ENCODE results near the gene IFI27. TPM values are rescaled to one million over a fixed set of nuclear protein-coding genes. Genes with fewer than 3 reads are reported as not detected.
A peak's percentile ranks its signal among the peaks of the same experiment; 100 is the strongest.

Gene IFI27
- total RNA-seq, 1 donor from 2014 or later = 5.2 TPM

- Mint-ChIP-seq H3K4me1 (ENCODE audit: low read depth) (no peaks in the 10 kb centered on the region), H3K4me3 (ENCODE audit: low read depth) (no peak overlapping the region), H3K9me3 (peaks cover 13% of the 10 kb centered on the region), H3K27me3 (ENCODE audit: low read depth) (peaks cover 14% of the 10 kb centered on the region), H3K27ac (no peak overlapping the region), H3K36me3 (ENCODE audit: low read depth) (no peaks in the 10 kb centered on the region)
- intact Hi-C loops (cut with micrococcal nuclease) = no loop called here
- DNase-seq (ENCODE audit: low spot score) = no peak
These were observed 10.9 kb downstream of the IFI27 start for GRCh38 chr14:94121485-94121884.

DNA sequence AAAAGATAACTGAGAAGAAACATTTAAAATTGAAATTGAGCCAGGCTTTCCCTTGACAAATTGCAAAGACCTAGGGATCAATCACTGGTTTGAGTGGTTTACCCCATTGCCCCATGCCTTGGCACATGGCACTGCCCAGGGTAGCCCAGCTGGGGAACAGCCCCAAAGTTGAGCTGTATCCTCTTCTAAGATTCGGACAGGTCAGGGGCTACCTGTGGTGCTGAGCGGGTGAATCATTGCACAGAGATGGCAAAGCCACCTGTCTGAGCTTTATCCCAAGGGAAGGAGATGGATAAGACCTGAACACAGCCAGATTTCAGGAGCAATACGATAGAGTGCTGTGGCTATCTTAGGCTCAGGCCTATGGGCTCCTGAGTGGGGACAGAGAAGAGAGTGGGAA lies 11.9 kb downstream of the IFI27 start:
- no peak for DNase-seq (ENCODE audit: low spot score)
- intact Hi-C loops (cut with micrococcal nuclease) = no loop called here
- H3K36me3 Mint-ChIP-seq (ENCODE audit: low read depth) = no peaks in the 10 kb centered on the region
- no peak overlapping the region for H3K4me3 Mint-ChIP-seq (ENCODE audit: low read depth)
- peaks cover 13% of the 10 kb centered on the region for H3K9me3 Mint-ChIP-seq
- H3K27me3 Mint-ChIP-seq (ENCODE audit: low read depth) = peaks cover 14% of the 10 kb centered on the region
- H3K27ac Mint-ChIP-seq = no peak overlapping the region
- no peaks in the 10 kb centered on the region for H3K4me1 Mint-ChIP-seq (ENCODE audit: low read depth)

DNA sequence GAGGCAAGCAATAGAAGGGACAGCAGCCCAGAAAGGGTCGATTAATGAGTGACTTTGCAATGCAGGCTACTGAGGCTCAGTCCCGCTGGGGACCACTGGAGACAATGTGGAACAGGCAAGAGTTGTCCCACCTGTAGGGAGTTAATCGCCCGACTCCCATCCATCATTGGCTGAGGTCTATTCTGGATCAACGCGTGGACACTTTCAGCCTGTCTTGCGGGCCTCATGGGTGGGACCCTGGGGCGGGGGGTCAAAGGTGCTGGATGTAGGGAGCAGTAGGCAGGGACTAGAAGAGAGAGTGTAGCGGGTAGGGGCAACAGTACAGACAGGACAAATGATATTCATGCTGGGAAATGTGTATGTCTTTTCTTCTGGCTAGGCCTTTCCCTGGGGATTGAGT lies 12.8 kb downstream of the IFI27 start:
- Mint-ChIP-seq H3K4me1 (ENCODE audit: low read depth) (no peaks in the 10 kb centered on the region), H3K27me3 (ENCODE audit: low read depth) (peaks cover 11% of the 10 kb centered on the region), H3K27ac (no peak overlapping the region)

GRCh38 chr14:94123868-94124267 lies 13.3 kb downstream of the IFI27 start:
- intact Hi-C loops (cut with micrococcal nuclease) = no loop called here
- no peak overlapping the region for H3K27ac Mint-ChIP-seq
- H3K9me3 Mint-ChIP-seq = peaks cover 13% of the 10 kb centered on the region
- H3K27me3 Mint-ChIP-seq (ENCODE audit: low read depth) = peaks cover 11% of the 10 kb centered on the region
- no peaks in the 10 kb centered on the region for H3K36me3 Mint-ChIP-seq (ENCODE audit: low read depth)
- peaks cover 5% of the 10 kb centered on the region for H3K4me1 Mint-ChIP-seq (ENCODE audit: low read depth)
- H3K4me3 Mint-ChIP-seq (ENCODE audit: low read depth) = no peak overlapping the region
- DNase-seq (ENCODE audit: low spot score) = no peak

More for the DNA sequence above, 12.8 kb downstream of the IFI27 start:
- no peak overlapping the region for H3K4me3 Mint-ChIP-seq (ENCODE audit: low read depth)
- no peak for DNase-seq (ENCODE audit: low spot score)
- H3K9me3 Mint-ChIP-seq = peaks cover 13% of the 10 kb centered on the region
- no peaks in the 10 kb centered on the region for H3K36me3 Mint-ChIP-seq (ENCODE audit: low read depth)
- intact Hi-C loops (cut with micrococcal nuclease) = no loop called here

GRCh38 chr14:94124582-94125377 lies 14.2 kb downstream of the IFI27 start:
- H3K4me1 Mint-ChIP-seq (ENCODE audit: low read depth) = peaks cover 9% of the 10 kb centered on the region
- no peak overlapping the region for H3K27ac Mint-ChIP-seq
- no peak for DNase-seq (ENCODE audit: low spot score)
- H3K36me3 Mint-ChIP-seq (ENCODE audit: low read depth) = no peaks in the 10 kb centered on the region
- no peak overlapping the region for H3K4me3 Mint-ChIP-seq (ENCODE audit: low read depth)
- H3K27me3 Mint-ChIP-seq (ENCODE audit: low read depth) = peaks cover 11% of the 10 kb centered on the region
- intact Hi-C loops (cut with micrococcal nuclease) = no loop called here
- peaks cover 8% of the 10 kb centered on the region for H3K9me3 Mint-ChIP-seq

DNA sequence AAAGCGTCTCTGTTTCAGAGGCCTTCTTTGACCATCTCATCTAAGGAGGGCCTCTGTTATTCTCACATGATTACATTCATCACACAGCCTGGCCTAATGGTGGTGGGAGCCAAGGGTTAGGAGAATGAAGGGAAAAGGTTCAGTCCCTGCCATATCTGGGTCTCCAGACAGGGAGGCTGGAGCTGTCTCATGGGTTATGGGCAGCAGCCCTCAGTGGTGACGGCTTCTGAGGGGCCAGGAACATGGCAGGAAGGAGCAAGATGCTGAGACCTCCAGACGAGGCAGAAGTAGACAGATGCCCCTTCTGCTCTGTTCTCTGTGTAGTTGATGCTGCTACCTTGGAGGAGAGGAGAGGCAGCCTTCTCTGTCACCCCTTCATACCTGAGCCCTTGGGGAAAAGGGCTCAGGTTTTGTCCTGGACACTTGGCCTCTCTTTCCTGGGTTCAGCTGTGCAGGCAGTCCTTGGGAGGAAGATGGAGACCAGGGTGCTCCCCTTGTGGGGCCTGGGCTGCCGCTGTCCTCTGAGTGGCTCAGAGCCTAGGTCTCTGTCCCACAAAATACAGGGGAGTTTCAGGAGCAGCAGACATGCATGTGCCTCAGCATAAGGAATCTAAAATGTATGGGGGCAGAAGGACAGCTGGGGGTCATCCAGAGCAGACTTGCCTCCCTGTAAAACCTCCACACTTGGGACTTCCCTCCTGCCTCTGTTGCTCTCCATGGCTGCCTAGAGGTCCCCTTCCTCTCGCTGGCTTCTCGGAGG lies 15.3 kb downstream of the IFI27 start:
- Mint-ChIP-seq H3K36me3 (ENCODE audit: low read depth) (no peaks in the 10 kb centered on the region), H3K4me1 (ENCODE audit: low read depth) (peaks cover 16% of the 10 kb centered on the region), H3K27me3 (ENCODE audit: low read depth) (peaks cover 7% of the 10 kb centered on the region), H3K9me3 (peaks cover 3% of the 10 kb centered on the region), H3K27ac (no peak overlapping the region), H3K4me3 (ENCODE audit: low read depth) (no peak overlapping the region)
- intact Hi-C loops (cut with micrococcal nuclease) = no loop called here
- no peak for DNase-seq (ENCODE audit: low spot score)

GRCh38 chr14:94126419-94126677 lies 15.8 kb downstream of the IFI27 start:
- H3K9me3 Mint-ChIP-seq = no peaks in the 10 kb centered on the region
- no peaks in the 10 kb centered on the region for H3K36me3 Mint-ChIP-seq (ENCODE audit: low read depth)
- H3K27me3 Mint-ChIP-seq (ENCODE audit: low read depth) = peaks cover 8% of the 10 kb centered on the region
- H3K27ac Mint-ChIP-seq = no peak overlapping the region
- peaks cover 16% of the 10 kb centered on the region for H3K4me1 Mint-ChIP-seq (ENCODE audit: low read depth)
- intact Hi-C loops (cut with micrococcal nuclease) = no loop called here
- no peak for DNase-seq (ENCODE audit: low spot score)
- H3K4me3 Mint-ChIP-seq (ENCODE audit: low read depth) = no peak overlapping the region

DNA sequence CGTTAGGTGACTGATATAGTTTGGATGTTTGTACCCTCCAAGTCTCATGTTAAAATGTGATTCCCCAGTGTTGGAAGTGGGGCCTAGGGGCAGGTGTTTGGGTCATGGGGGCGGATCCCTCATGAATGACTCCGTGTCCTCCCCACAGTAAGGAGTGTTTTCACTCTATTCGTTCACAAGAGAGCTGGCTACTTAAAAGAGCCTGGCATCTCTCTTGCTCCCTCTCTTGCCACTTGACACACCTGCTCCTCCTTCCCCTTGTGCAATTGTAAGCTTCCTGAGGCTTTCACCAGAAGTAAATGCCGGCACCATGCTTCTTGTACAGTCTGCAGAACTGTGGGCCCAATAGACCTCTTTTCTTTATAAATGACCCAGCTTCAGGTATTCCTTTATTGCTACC lies 16.3 kb downstream of the IFI27 start:
- Mint-ChIP-seq H3K9me3 (no peaks in the 10 kb centered on the region), H3K27ac (no peak overlapping the region), H3K27me3 (ENCODE audit: low read depth) (peaks cover 5% of the 10 kb centered on the region), H3K36me3 (ENCODE audit: low read depth) (no peaks in the 10 kb centered on the region), H3K4me1 (ENCODE audit: low read depth) (peaks cover 16% of the 10 kb centered on the region), H3K4me3 (ENCODE audit: low read depth) (no peak overlapping the region)
- DNase-seq (ENCODE audit: low spot score) = no peak
- intact Hi-C loops (cut with micrococcal nuclease) = no loop called here

DNA sequence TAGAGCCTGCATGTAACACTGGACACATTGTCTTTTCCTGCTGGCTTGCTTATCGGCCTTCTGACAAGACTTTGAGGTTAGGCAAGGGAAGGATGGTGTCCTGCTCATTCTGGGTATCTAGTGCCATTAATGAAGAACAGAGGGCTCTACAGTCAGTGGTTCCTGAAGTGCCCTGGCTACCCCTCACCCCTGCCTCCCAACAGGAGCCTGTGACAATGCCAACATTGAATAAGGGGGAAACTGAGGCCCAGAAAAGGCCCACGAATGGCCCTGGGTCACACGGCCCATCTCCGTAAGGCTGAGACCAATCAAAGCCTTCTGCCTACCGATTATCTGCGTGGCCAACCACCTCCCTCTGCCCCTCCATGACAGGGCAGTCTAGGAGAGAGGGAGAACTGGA lies 16.8 kb downstream of the IFI27 start:
- Mint-ChIP-seq H3K4me3 (ENCODE audit: low read depth) (peak overlapping the region; percentile 81), H3K4me1 (ENCODE audit: low read depth) (peaks cover 19% of the 10 kb centered on the region), H3K27me3 (ENCODE audit: low read depth) (peaks cover 9% of the 10 kb centered on the region), H3K9me3 (no peaks in the 10 kb centered on the region), H3K27ac (no peak overlapping the region), H3K36me3 (ENCODE audit: low read depth) (no peaks in the 10 kb centered on the region)
- intact Hi-C loops (cut with micrococcal nuclease) = no loop called here
- no peak for DNase-seq (ENCODE audit: low spot score)

- intact Hi-C loops (cut with micrococcal nuclease) = no loop called here
- Mint-ChIP-seq H3K27ac (peak overlapping the region; percentile 82), H3K4me3 (ENCODE audit: low read depth) (peak overlapping the region; percentile 81), H3K27me3 (ENCODE audit: low read depth) (peaks cover 11% of the 10 kb centered on the region), H3K36me3 (ENCODE audit: low read depth) (no peaks in the 10 kb centered on the region), H3K4me1 (ENCODE audit: low read depth) (peaks cover 19% of the 10 kb centered on the region), H3K9me3 (no peaks in the 10 kb centered on the region)
- DNase-seq (ENCODE audit: low spot score) = no peak
These were observed 17.8 kb downstream of the IFI27 start for GRCh38 chr14:94128216-94128839.

GRCh38 chr14:94129111-94129757 lies 18.7 kb downstream of the IFI27 start, which contains the start of gene IFI27L2:
IFI27L2 (minus strand) TSS chr14:94129604; CDS start chr14:94129564, 40 bp downstream.
- DNase-seq (ENCODE audit: low spot score) = peak; percentile 58
- H3K9me3 Mint-ChIP-seq = no peaks in the 10 kb centered on the region
- H3K4me3 Mint-ChIP-seq (ENCODE audit: low read depth) = peak within 1 kb of the TSS; percentile 81
- H3K27me3 Mint-ChIP-seq (ENCODE audit: low read depth) = peaks cover 17% of the 10 kb centered on the region
- peak within 1 kb of the TSS; percentile 82 for H3K27ac Mint-ChIP-seq
- intact Hi-C loops (cut with micrococcal nuclease) = no loop called here
- peaks cover 19% of the 10 kb centered on the region for H3K4me1 Mint-ChIP-seq (ENCODE audit: low read depth)
- H3K36me3 Mint-ChIP-seq (ENCODE audit: low read depth) = no peaks in the 10 kb centered on the region

GRCh38 chr14:94129758-94130414 lies 19.4 kb downstream of the IFI27 start:
- H3K4me1 Mint-ChIP-seq (ENCODE audit: low read depth) = peaks cover 19% of the 10 kb centered on the region
- H3K27ac Mint-ChIP-seq = no peak overlapping the region
- H3K36me3 Mint-ChIP-seq (ENCODE audit: low read depth) = no peaks in the 10 kb centered on the region
- H3K9me3 Mint-ChIP-seq = peaks cover 4% of the 10 kb centered on the region
- intact Hi-C loops (cut with micrococcal nuclease) = loop anchor here (1.0 to 2.0 kb wide), 2 partner anchors 49 to 191 kb away; partner anchors contain the start of genes DDX24 and IFI27L1
- peak; percentile 21 for DNase-seq (ENCODE audit: low spot score)
- H3K27me3 Mint-ChIP-seq (ENCODE audit: low read depth) = peaks cover 20% of the 10 kb centered on the region
- H3K4me3 Mint-ChIP-seq (ENCODE audit: low read depth) = peak overlapping the region; percentile 81
